GM18520 (cell line): Measurements from ENCODE around the gene CSRP2.

ENCODE experiments used
- ATAC-seq: cut with Tn5 transposase; IDR thresholded peaks from one replicate; pipeline ENCODE4 v1.9.1; 2021; ENCODE audit not compliant: unreplicated experiment

Gene CSRP2

GRCh38 chr12:76863837-76864236 is 15.0 kb downstream of the CSRP2 start:
- ATAC-seq, result no peak

- no peak for ATAC-seq
These were observed 15.7 kb downstream of the CSRP2 start for GRCh38 chr12:76863005-76863670.

GRCh38 chr12:76860256-76860655 is 18.6 kb downstream of the CSRP2 start:
- ATAC-seq, result no peak

GRCh38 chr12:76859611-76860010 is 19.2 kb downstream of the CSRP2 start:
- no peak for ATAC-seq

GRCh38 chr12:76856018-76856644 is 22.7 kb downstream of the CSRP2 start:
- ATAC-seq, result no peak

GRCh38 chr12:76855271-76855670 is 23.5 kb downstream of the CSRP2 start:
- ATAC-seq, result no peak

GRCh38 chr12:76852106-76852505 is 26.7 kb downstream of the CSRP2 start:
- ATAC-seq, result no peak

GRCh38 chr12:76848132-76848531 is 30.7 kb downstream of the CSRP2 start:
- ATAC-seq, result no peak

GRCh38 chr12:76847260-76847659 is 31.6 kb downstream of the CSRP2 start:
- no peak for ATAC-seq

- no peak for ATAC-seq
These were observed 42.2 kb downstream of the CSRP2 start for GRCh38 chr12:76836633-76837032.

- ATAC-seq, result no peak
These were observed 48.4 kb downstream of the CSRP2 start for GRCh38 chr12:76830436-76830835.

- ATAC-seq, result no peak
These were observed 57.8 kb downstream of the CSRP2 start for GRCh38 chr12:76820888-76821482.

- ATAC-seq, result no peak
These were observed 64.8 kb downstream of the CSRP2 start for GRCh38 chr12:76813972-76814371.

- ATAC-seq, result no peak
These were observed 65.6 kb downstream of the CSRP2 start for GRCh38 chr12:76813265-76813664.

- ATAC-seq, result no peak
These were observed 66.8 kb downstream of the CSRP2 start for GRCh38 chr12:76811976-76812375.

GRCh38 chr12:76810671-76811419 is 68.0 kb downstream of the CSRP2 start:
- no peak for ATAC-seq
